Adipose tissue (tissue), 3 donors: ENCODE data around the gene B4GALT1. TPM values are rescaled to one million over a fixed set of nuclear protein-coding genes. Genes with fewer than 3 reads are reported as not detected.
A peak's percentile ranks its signal among the peaks of the same experiment; 100 is the strongest.

Experiments used
- H3K27ac ChIP-seq: one replicate; pipeline ENCODE4 v1.5.1; 2013; ENCODE audit warnings: low read depth, low read length
- WGBS, 3 donors: extraction: QIAGEN DNeasy Blood & Tissue Kit; methylation state at CpG; one replicate each; pipeline ENCODE4 v1.1.7; 2013; 5-methylcytosine and 5-hydroxymethylcytosine counted together
- polyA plus RNA-seq, 3 donors: library from polyadenylated mRNA; stranded (reverse); fragments of 200-250 nt; gene quantifications; one replicate each; pipeline ENCODE4 v1.2.3, GENCODE V29; 2013
- donor health status: healthy with polysubstance abuse.
- donor health status: Bipolar disorder and iron deficiency.
- donor health status: healthy.

Gene B4GALT1
- polyA plus RNA-seq, 3 donors, result 30.8 to 61.2 (median 40.8) TPM

GRCh38 chr9:33186457-33187168 lies 19.5 kb upstream of the B4GALT1 start:
- WGBS, 3 donors, result 32 to 42% (median 41%) methylated on average over 3 of the region's 3 CpGs
- no peak overlapping the region for H3K27ac ChIP-seq

GRCh38 chr9:33185858-33186257 lies 18.7 kb upstream of the B4GALT1 start:
- H3K27ac ChIP-seq, result no peak overlapping the region
- WGBS, 3 donors, result 54 to 76% (median 66%) methylated on average over 5 of the region's 5 CpGs

GRCh38 chr9:33185406-33185805 lies 18.3 kb upstream of the B4GALT1 start:
- 84 to 89% (median 87%) methylated on average over 11 of the region's 11 CpGs for WGBS, 3 donors
- no peak overlapping the region for H3K27ac ChIP-seq

GRCh38 chr9:33184963-33185362 lies 17.8 kb upstream of the B4GALT1 start:
- H3K27ac ChIP-seq, result no peak overlapping the region

GRCh38 chr9:33182519-33182918 lies 15.4 kb upstream of the B4GALT1 start:
- H3K27ac ChIP-seq, result no peak overlapping the region
- WGBS, 3 donors, result 63 to 85% (median 63%) methylated on average over 2 of the region's 2 CpGs

More at GRCh38 chr9:33184963-33185362, 17.8 kb upstream of the B4GALT1 start:
- WGBS, 3 donors, result 30 to 67% (median 45%) methylated on average over 2 of the region's 2 CpGs

GRCh38 chr9:33180526-33181184 lies 13.5 kb upstream of the B4GALT1 start:
- no peak overlapping the region for H3K27ac ChIP-seq
- WGBS, 3 donors, result 67 to 88% (median 85%) methylated on average over 8 of the region's 8 CpGs

GRCh38 chr9:33178972-33179697 lies 12.0 kb upstream of the B4GALT1 start:
- 89 to 92% (median 90%) methylated on average over 3 of the region's 3 CpGs for WGBS, 3 donors

GRCh38 chr9:33177639-33178038 lies 10.5 kb upstream of the B4GALT1 start:
- no peak overlapping the region for H3K27ac ChIP-seq

More at GRCh38 chr9:33178972-33179697, 12.0 kb upstream of the B4GALT1 start:
- H3K27ac ChIP-seq, result no peak overlapping the region

- 62 to 81% (median 70%) methylated on average over 4 of the region's 4 CpGs for WGBS, 3 donors
- H3K27ac ChIP-seq, result no peak overlapping the region
These were observed 9.9 kb upstream of the B4GALT1 start for GRCh38 chr9:33177086-33177485.

GRCh38 chr9:33175649-33176325 lies 8.7 kb upstream of the B4GALT1 start:
- no peak overlapping the region for H3K27ac ChIP-seq
- 83 to 91% (median 86%) methylated on average over 6 of the region's 6 CpGs for WGBS, 3 donors

- 56 to 84% (median 81%) methylated on average over 8 of the region's 8 CpGs for WGBS, 3 donors
- H3K27ac ChIP-seq, result no peak overlapping the region
These were observed 5.4 kb upstream of the B4GALT1 start for GRCh38 chr9:33172256-33173238.

GRCh38 chr9:33170464-33171415 lies 3.6 kb upstream of the B4GALT1 start:
- no peak overlapping the region for H3K27ac ChIP-seq
- 59 to 69% (median 65%) methylated on average over 11 of the region's 11 CpGs for WGBS, 3 donors

GRCh38 chr9:33168941-33169544 lies 1.9 kb upstream of the B4GALT1 start:
- WGBS, 3 donors, result 72 to 87% (median 81%) methylated on average over 1 of the region's 1 CpG

GRCh38 chr9:33167972-33168461 lies 881 bp upstream of the B4GALT1 start:
- H3K27ac ChIP-seq, result peak overlapping the region; percentile 71
- WGBS, 3 donors, result 35 to 49% (median 37%) methylated on average over 8 of the region's 8 CpGs

More at GRCh38 chr9:33168941-33169544, 1.9 kb upstream of the B4GALT1 start:
- H3K27ac ChIP-seq, result no peak overlapping the region

GRCh38 chr9:33166231-33167083 lies 679 bp downstream of the B4GALT1 start:
- peak overlapping the region; percentile 91 for H3K27ac ChIP-seq
- 0 to 1% (median 1%) methylated on average over 51 of the region's 51 CpGs for WGBS, 3 donors
